Stimulated activated CD8-positive, alpha-beta memory T cell treated with anti-CD3 and anti-CD28 coated beads, Interleukin-12 subunit alpha, Interleukin-12 subunit beta, amount 100 ng/mL, for 24 hours (primary cell): Measurements from ENCODE around the gene DDX47.
"Not testable (repeated sequence)": the region's sequence is repeated elsewhere in the genome, so short reads cannot be mapped to it uniquely, and the experiment has no call there.

ENCODE experiments used
- DNase-seq: peaks from one replicate; pipeline ENCODE4 v3.0.0-alpha.2; 2020; ENCODE audit errors: extremely low read depth

DDX47 gene

DNA sequence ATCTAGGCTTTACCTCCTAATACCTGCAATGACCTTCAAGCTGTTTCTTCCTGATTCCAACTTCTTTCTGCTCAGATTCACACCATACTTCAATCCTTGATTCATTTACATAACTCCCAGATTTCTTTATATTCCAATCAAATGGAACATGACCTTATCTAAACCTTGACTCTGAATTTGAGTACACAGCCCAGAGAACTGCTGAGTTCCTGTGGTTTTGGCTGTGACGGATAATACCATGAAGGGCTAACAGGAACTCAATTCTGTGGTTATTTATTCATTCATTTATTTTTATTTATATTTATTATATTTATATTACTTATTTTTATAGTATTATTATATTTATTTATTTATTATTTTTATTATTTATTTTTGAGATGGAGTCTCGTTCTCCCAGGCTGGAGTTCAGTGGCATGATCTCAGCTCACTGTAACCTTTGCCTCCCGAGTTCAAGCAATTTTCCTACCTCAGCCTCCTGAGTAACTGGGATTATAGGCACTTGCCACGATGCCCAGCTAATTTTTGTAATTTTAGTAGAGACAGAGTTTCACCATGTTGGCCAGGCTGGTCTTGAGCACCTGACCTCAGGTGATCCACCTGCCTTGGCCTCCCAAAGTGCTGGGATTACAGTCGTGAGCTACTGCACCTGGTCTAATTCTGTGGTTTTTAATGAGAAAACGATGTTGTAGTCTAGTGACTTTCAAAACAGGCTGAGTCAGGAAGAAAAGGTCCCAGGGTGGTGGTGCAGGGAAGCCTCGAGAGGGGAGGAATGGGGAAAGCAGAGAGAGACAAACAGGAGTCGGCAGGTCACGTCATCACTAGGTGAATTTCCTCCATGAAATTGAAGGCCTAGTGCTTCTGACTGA is 16.0 kb upstream of the DDX47 start:
- DNase-seq, result no peak

DNA sequence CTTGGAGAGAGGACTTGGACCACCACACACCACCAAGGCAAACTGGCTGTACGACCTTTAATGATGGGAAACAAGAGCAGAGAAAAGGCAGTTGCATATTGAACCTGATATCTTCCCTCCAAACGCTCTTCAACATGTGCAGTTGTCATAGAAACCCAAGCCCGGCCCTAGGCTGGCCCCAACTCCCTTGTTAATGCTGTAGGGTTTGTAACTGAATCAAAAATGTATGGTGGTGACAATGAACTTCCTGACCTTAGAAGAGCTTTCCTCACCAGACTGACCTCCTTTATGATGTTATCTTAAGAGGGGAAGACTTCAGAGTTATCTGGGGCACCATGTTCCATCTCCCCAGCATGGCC is 15.4 kb upstream of the DDX47 start:
- DNase-seq, result no peak

DNA sequence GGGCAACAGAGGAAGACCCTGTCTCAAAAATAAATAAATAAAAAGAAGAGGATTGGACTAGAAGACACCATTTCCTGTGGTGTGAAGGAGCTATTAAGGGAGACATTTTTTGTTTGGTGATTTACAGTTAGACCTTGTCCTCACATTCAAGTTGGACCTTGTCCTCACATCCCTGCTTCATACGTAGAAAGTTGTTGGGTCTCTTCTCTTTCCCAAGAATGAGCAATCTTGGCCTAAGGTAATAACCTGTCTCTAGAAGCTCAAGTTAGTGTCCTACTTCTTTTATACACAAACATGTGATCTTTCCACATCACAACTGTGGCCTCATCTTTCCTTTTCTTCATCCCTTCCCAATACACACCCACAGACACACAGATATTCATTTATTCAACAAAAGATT is 14.7 kb upstream of the DDX47 start:
- DNase-seq, result no peak

- no peak for DNase-seq
These were observed 13.8 kb upstream of the DDX47 start for GRCh38 chr12:12799163-12799920.

DNA sequence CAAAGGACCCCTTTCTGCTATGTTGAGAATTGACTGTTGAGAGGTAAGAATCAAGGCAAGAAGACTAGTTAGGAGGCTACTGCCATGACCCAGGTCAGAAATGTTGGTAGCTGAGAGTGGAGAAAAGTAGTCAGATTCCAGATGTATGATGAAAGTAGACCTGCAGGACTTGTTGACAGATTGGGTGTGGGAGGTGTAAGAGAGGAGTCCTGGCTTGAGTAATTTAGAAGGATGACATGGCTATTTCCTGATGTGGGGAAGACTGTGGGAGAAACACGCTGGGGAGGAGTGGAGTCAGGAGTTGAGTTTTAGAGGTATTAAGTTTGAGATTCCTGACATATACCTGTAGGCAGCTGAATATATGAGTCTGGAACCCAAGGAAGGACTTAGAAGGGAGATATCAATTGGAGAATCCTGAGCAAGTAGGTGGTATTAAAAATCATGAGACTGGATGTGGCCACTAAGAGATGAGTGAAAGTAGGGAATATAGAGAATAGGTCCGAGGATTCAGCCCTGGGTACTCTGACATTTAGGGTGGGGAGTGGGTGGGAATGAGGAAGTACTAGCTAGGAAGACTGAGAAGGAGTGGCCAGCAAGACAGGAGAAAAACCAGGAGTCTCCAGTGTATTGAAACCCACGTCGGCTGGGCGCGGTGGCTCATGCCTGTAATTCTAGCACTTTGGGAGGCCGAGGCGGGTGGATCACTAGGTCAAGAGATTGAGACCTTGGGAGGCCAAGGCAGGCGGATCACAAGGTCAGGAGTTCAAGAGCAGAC is 12.6 kb upstream of the DDX47 start:
- no peak for DNase-seq

- DNase-seq, result not testable (repeated sequence)
These were observed 11.5 kb upstream of the DDX47 start for GRCh38 chr12:12801656-12802055.

GRCh38 chr12:12803186-12803585 is 10.0 kb upstream of the DDX47 start:
- DNase-seq, result no peak

DNA sequence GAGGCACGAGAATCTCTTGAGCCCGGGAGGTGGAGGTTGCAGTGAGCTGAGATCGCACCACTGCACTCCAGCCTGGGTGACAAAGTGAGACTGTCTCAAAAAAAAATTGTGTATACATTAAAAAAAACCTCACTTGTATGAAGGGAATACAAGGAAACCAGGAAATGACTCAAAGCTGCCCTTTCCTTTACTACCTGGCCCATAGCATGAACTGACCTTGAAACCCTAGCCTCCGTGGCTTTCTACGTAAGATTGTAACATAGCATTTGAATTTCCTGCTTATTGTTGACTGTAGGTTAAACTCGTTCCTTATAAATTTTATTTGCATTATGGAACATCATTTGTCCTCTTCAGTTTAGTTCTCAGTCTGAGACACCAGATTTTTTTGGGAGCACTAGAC is 9.1 kb upstream of the DDX47 start:
- DNase-seq, result no peak

DNA sequence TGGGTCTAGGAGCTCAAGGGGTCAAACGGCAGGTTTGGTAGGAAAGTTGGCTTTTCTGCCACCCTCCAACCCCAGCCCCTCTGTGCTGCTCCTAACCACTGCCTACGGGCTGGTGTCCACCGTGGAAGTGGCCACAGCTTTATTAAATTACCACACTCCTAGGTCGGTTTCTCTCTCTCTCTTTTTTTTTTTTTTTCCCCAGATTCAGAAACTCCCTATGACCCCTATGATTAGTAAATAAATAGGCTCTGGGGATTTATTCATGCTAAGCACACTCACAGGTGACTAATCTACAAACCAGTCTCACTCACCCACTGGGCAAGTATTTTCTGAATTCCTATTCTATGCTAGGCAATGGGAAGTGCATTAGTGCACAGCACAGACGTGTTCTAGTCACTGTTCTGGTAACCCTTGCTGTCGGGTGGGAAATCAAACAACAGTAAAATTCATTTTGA is 8.7 kb upstream of the DDX47 start:
- DNase-seq, result no peak

- DNase-seq, result no peak
These were observed 6.2 kb upstream of the DDX47 start for GRCh38 chr12:12806784-12807516.

- DNase-seq, result not testable (repeated sequence)
These were observed 5.6 kb upstream of the DDX47 start for GRCh38 chr12:12807517-12807903.

DNA sequence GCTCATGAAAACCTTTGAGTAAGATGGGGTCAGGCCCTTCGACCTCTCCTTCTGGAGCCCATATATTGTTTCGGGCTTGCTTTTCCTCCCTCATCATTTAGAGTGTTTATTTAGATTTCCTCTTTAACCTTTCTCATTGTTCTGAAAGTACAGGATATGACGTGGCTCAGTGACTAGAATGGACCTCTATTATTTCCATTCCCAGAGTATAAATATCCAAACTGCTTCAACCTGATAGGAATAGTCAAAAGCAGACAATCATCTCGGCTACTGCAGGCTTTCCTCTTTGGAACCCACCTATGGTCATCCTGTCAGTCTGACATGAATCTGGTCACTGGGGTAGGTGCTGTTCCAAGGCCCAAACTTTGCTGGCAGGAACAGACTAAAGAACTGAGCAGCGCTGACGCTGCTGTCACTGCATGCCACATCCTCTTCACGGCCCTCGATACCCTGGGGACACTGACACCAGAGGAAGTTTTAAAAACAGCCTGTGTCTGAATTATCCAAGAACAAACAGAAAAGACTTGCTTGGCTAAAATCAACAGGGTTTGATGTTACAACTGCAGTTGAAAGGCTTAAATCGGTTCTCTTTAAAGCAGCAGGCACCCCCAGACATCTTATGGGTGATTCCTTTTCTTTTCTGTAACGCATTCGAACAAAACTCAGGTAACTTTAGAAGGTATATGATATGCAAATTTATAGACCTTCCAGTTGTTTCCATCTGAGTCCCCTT is 5.0 kb upstream of the DDX47 start:
- no peak for DNase-seq

DNA sequence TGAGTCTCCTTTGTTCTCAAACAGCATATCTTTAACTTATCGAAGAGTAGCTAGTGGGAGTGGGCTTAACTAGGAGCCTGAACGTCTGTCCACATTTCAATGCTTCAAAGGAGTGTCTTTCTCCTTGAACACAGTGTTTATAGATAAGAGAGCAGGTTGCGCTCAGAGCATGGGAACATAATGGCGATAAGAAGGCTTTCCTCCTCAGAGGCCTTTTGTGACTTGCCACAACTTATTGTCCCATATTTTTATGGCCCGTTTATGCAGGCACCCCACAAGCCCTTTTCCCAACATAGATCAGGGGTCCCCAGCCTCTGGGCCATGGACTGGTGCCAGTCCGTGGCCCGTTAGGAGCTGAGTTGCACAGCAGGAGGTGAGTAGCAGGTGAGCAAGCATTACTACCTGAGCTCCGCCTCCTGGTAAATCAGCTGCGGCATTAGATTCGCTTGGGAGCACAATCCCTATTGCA is 2.6 kb upstream of the DDX47 start:
- DNase-seq, result no peak

- DNase-seq, result no peak
These were observed 1.8 kb upstream of the DDX47 start for GRCh38 chr12:12811343-12811742.

DNA sequence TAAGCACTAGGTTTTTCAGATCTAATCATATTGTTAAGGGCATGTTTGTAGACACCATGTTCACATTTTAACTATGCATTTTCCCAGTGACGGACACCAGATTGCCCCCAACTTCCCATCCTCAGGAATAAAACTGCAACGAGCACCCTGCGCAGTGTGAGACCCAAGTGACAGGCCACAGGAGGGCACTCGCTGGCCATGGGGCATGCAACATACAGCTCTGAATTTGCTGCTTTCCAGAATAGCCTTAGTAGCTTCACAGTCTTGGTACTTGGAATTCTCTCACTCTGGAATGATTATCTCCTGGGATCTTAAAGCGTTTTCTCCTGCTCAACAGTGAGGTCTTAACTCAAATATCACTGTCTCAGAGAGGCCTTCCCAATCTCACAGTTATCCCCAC is 972 bp upstream of the DDX47 start:
- DNase-seq, result no peak

DNA sequence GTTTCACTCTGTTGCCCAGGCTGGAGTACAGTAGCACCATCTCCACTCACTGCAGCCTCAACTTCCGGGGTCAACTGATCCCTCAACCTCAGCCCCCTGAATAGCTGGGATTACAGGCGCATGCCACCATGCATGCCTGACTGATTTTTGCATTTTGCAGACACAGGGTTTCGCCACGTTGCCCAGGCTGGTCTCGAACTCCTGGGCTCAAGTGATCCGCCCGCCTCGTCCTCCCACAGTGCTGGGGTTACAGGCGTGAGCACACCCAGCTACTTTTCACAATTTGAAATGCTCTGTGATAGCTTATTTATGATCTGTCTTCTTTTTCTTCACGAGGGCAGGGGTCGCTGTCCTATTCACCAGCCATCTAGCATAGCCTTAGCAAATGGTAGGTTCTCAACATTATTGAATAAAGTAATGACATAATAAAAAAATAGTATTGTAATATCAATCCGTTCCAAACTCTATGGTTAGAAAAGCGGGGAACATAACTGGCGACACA is 477 bp upstream of the DDX47 start:
- DNase-seq, result no peak

- no peak for DNase-seq
These were observed 4.5 kb downstream of the DDX47 start for GRCh38 chr12:12817616-12818015.

DNA sequence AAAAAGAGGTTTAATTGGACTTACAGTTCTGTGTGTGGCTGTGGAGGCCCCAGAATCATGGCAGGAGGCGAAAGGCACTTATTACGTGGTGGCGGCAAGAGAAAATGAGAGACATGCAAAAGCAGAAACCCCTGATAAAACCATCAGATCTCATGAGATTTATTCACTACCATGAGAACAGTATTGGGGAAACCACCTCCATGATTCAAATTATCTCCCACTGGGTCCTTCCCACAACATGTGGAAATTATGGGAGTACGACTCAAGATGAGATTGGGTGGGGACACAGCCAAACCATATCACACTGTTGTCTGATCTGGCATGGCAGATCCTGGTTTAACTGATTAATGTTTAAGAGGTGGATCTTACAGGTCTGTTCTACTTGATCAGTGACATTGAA is 5.6 kb downstream of the DDX47 start:
- DNase-seq, result no peak

DNA sequence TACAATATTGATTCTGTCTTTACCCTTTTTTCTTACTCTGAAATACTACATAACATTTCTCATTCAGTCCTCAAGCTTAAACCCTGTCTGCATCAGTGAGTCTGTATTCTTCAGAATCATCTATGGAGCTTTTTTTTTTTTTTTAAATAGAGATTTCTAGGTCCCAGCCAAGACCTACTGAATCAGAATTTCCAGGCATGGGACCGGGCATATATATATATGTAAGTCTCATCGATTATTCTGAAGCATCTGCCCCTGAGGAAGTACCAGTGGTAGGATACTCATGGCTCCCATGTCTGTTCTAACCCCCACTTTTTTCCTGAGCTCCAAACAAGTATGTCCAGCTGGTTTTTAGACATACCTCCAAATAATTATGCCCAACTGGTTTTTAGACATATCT is 6.1 kb downstream of the DDX47 start:
- no peak for DNase-seq

- no peak for DNase-seq
These were observed 6.7 kb downstream of the DDX47 start for GRCh38 chr12:12819752-12820311.
